BE2C (cell line): ENCODE data around the gene TTLL11.
A peak's percentile ranks its signal among the peaks of the same experiment; 100 is the strongest.

Experiments used
- DNase-seq: peaks from one replicate; pipeline ENCODE4 v3.0.0-alpha.2; 2020
- H3K27me3 ChIP-seq: fragments of 250-450 bp; sonication (Bioruptor Pico); 2 replicates; pipeline ENCODE4 v1.5.1; 2020; ENCODE audit warnings: mild to moderate bottlenecking
- H3K36me3 ChIP-seq: fragments of 250-450 bp; sonication (Bioruptor Pico); 2 replicates; pipeline ENCODE4 v1.5.1; 2020; ENCODE audit warnings: mild to moderate bottlenecking
- H3K4me1 ChIP-seq: fragments of 250-450 bp; sonication (Bioruptor Pico); 2 replicates; pipeline ENCODE4 v1.5.1; 2020
- H3K4me3 ChIP-seq: 2 replicates; pipeline ENCODE4 v1.5.1; 2011; ENCODE audit warnings: low read depth, low read length
- H3K9me3 ChIP-seq: fragments of 250-450 bp; sonication (Bioruptor Pico); 2 replicates; pipeline ENCODE4 v1.5.1; 2020
- CTCF ChIP-seq: IDR thresholded peaks from 2 replicates; pipeline ENCODE4 v1.5.1; 2012; ENCODE audit warnings: mild to moderate bottlenecking, low read depth, low read length

Gene TTLL11

GRCh38 chr9:121998513-121999049, 94.5 kb downstream of the TTLL11 start:
- DNase-seq, result no peak
- Histone ChIP-seq H3K36me3 (no peaks in the 10 kb centered on the region), H3K4me1 (no peaks in the 10 kb centered on the region), H3K9me3 (no peaks in the 10 kb centered on the region), H3K4me3 (no peak overlapping the region), H3K27me3 (no peaks in the 10 kb centered on the region)
- TF ChIP-seq CTCF, result no peak

GRCh38 chr9:121997791-121998190, 95.3 kb downstream of the TTLL11 start:
- DNase-seq, result no peak
- no peak for TF ChIP-seq CTCF
- no peaks in the 10 kb centered on the region for H3K4me1 ChIP-seq
- no peaks in the 10 kb centered on the region for H3K27me3 ChIP-seq
- no peaks in the 10 kb centered on the region for H3K36me3 ChIP-seq
- H3K9me3 ChIP-seq, result no peaks in the 10 kb centered on the region
- H3K4me3 ChIP-seq, result no peak overlapping the region

GRCh38 chr9:121996783-121997182, 96.3 kb downstream of the TTLL11 start:
- TF ChIP-seq CTCF, result no peak
- no peaks in the 10 kb centered on the region for H3K27me3 ChIP-seq
- H3K36me3 ChIP-seq, result no peaks in the 10 kb centered on the region
- H3K4me3 ChIP-seq, result no peak overlapping the region
- DNase-seq, result no peak
- no peaks in the 10 kb centered on the region for H3K4me1 ChIP-seq
- H3K9me3 ChIP-seq, result no peaks in the 10 kb centered on the region

GRCh38 chr9:121995997-121996396, 97.1 kb downstream of the TTLL11 start:
- DNase-seq, result no peak
- no peaks in the 10 kb centered on the region for H3K36me3 ChIP-seq
- no peaks in the 10 kb centered on the region for H3K27me3 ChIP-seq
- H3K9me3 ChIP-seq, result no peaks in the 10 kb centered on the region
- H3K4me1 ChIP-seq, result no peaks in the 10 kb centered on the region
- TF ChIP-seq CTCF, result no peak
- no peak overlapping the region for H3K4me3 ChIP-seq

- Histone ChIP-seq H3K4me3 (no peak overlapping the region), H3K9me3 (no peaks in the 10 kb centered on the region), H3K4me1 (no peaks in the 10 kb centered on the region), H3K36me3 (no peaks in the 10 kb centered on the region), H3K27me3 (no peaks in the 10 kb centered on the region)
- DNase-seq, result peak; percentile 56
- peak; percentile 86 for TF ChIP-seq CTCF
Measured at GRCh38 chr9:121992571-121993212, 100.4 kb downstream of the TTLL11 start.

- H3K4me3 ChIP-seq, result no peak overlapping the region
- DNase-seq, result no peak
- TF ChIP-seq CTCF, result no peak
- H3K27me3 ChIP-seq, result no peaks in the 10 kb centered on the region
- no peaks in the 10 kb centered on the region for H3K4me1 ChIP-seq
- H3K9me3 ChIP-seq, result no peaks in the 10 kb centered on the region
- no peaks in the 10 kb centered on the region for H3K36me3 ChIP-seq
Measured at GRCh38 chr9:121991307-121991661, 101.8 kb downstream of the TTLL11 start.
